HuH-7.5 (cell line): ENCODE results near the gene AQP3.
"Not testable (repeated sequence)": the region's sequence is repeated elsewhere in the genome, so short reads cannot be mapped to it uniquely, and the experiment has no call there.

Source experiments
- DNase-seq: peaks from one replicate; pipeline ENCODE4 v3.0.0; 2011; ENCODE audit warnings: low spot score

The AQP3 gene

DNA sequence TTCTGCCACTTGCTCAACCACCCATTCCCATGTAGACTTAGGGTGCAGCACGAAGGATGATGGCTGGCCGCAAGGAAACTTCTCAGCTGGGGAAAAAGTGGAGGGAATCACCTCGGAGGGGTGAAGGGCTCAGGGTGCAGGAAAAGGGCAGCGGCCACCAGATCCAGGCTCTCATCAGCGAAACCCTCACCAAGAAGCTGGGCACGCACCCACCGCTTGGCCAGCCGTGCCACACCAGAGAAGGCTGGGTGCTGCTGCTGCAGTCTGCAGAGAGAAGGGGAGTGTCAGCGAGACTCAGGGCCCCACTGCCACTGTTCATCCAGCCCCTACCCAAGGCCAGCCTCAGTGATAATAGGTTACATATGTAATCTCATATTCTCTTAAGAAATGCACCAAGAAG, 17.7 kb upstream of the AQP3 start:
- DNase-seq = no peak

DNA sequence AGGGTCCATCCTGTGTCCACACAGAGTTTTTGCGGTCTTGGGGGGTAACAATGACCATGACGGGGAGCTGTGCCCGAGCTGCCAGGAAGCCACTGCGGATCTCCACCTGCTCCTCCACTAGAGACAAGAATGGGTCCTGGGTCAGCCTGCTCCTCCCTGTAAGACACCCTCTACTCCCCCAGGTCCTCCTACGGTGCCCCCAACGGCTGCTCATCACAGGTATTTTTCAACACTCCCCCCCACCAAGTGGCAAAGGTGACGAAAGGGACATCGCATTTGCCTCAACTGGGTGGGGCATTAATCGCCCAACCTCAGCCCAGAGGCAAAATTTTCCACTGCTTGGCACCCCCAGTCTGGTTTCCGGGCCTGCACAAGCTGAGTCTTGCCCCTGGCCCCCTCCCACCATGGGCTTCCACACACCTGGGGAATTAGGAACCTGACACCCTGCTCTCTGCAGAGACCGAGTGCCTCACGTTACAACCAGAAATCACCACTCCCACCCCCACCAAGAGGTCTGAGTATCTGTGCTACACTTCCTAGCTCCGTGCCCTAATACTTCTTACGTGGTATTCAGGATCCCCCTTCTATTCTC, 16.7 kb upstream of the AQP3 start:
- DNase-seq = no peak

DNA sequence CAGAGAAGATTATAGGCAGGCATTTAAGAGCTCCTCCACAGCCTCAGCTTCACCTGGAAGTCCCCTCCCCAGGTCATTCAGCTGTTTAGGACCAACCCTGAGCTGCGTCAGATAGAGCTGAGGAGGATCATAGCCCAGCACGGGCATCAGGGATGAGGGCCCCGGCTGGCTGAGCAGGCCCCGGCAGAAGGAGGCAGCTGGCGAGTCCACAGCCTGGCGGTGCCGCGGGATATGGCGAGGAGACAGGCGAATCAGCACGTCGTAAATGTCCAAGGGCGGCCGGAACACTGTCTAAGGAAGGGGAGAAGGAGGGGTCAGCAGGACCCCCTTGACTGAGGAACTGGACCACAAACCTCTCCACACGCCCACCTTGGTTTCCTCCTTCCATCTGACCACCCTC, 15.8 kb upstream of the AQP3 start:
- DNase-seq = no peak

DNA sequence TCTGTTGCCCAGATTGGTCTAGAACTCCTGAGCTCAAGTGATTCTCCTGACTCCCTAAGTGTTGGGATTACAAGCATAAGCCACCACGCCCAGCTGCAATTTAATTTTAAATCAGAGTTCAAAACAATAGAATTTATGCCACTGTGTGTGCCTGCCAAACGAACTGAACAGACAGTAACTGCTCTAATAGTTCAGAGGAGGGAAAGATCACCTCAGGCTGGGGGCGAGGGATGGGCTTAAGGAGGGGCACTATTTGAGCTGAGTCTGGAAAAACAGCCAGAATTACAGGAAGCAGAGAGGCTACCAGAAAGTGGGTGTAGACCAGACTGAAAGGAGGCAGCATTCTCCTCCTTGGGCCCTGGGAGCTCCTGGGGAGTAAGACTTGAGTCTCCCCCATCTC, 14.1 kb upstream of the AQP3 start:
- no peak for DNase-seq

DNA sequence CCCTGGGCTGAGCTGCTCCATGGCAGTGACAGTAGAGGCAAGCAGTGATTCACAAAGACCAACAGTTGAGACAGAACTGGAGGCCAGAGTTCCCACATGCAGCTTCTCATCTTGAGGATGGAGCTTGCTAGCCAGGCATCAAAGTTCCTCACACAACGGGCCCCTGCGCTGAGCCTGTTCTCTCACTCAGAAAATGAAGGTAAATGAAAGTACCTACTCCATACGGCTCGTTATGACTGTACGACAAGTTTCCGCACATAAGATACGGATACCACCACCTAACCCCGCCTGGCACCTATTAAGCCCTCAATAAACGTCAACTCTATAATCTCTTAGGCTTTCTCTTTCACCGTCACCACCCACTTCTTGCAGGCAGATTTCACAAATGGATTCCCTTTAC, 13.5 kb upstream of the AQP3 start:
- DNase-seq = no peak

DNA sequence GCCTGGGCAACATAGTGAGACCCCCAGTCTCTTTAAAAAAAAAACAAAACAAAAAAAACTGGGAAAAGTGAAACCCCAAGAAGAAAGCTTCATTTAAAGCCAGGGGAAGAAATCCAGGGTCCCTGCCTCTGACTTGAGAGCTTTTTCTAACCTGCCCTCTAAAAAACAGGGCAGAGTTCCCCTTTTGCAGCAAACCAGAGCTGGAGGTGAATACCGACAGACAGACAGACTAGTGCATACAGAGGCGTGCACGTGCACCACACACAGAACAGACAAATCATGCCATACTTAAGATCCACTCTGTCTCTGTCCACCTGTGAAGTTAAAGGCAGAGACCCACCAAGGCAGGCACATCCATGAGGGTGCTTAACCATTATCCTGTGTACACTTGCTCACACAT, 11.7 kb upstream of the AQP3 start:
- DNase-seq = no peak

DNA sequence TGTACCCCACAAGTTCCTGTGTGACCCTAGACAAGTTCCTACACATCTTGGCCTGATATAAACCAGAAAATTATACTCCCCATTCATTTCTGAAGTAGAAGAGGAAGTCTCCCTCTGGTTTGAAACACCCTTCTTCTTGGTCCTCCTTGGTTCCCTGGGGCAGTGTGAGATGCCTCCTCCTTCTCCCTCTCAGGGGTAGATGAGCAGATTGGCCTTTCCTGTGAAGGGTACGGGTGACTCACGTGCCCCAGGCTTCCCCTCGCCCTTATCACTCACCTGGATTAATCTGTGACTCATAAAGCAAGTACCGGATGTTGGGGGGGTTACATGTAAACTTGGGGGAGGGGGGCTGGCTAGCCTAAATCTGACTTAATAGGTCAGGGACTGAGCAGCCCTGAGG, 11.1 kb upstream of the AQP3 start:
- no peak for DNase-seq

DNA sequence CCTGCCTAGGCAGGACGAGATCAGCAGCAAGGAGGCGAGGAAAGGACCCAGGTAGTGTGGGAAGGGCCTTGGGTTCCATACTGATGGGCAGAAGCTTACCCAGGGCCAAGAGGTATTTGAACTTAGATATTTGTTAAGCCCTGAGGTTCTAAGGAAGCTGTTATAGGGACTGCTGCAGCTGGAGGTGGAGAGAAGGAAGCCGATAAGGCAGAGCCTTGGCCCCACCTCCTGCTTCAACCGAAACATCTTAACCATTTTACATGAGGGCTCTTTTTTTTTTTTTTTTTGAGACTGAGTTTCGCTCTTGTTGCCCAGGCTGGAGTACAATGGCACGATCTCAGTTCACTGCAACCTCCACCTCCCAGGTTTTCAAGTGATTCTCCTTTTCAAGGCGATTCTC, 8.6 kb upstream of the AQP3 start:
- DNase-seq = no peak

DNA sequence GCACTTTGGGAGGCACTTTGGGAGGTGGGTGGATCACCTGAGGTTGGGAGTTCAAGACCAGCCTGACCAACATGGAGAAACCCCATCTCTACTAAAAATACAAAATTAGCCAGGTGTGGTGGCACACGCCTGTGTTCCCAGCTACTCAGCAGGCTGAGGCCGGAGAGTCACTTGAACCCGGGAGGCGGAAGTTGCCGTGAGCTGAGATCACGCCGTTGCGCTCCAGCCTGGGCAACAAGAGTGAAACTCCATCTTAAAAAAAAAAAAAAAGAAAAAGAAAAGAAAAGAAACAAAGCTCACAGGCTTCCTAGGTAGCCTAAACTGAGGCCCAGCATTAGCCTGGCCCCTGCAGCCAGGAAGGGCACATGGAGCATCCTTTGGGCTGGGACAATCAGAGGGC, 8.1 kb upstream of the AQP3 start:
- DNase-seq = not testable (repeated sequence)

DNA sequence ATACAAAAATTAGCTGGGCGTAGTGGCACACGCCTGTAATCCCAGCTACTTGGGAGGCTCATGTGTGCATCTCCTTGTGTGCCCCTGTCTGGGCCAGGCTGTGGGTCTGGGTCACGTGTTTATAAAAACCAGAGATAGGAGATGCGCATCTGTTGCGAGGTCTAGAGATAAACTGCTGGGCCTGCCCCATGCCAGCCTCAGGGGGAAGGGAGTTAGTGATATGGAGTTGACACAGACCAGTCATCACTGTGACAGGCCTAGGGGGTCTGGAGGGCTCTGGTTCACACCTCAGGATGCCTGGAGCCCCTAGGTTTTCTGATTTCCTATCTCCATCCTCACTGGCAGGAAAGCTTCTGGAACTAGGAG, 7.3 kb upstream of the AQP3 start:
- DNase-seq = not testable (repeated sequence)

DNA sequence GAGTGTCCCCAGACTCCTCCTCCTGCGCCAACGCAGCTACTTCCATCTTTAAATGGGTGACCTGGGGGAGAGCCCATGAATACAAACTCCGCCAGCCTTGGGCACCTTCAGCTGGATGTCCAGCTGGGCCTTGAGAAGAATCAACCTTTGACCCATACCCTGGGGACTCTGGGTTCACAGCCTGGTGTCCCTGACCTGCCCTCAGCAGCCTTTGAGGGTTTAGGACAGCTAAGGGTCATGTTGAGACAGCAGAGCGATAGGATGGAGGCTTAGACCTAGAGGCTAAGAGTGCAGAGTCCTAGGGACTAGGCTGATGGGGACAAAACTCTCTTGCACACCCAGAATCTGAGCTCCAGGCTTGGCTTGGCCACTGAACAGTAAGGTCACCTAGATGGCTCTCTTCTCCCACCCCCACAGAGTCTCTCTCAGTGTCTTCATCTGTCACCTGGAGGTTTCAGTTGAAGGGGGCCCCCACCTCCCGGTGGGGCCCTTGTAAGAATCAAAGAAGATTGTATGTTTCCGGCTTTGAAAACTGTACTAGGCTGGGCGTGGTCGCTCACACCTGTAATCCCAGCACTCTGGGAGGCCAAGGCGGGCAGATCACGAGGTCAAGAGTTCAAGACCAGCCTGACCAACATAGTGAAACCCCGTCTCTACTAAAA, 6.7 kb upstream of the AQP3 start:
- DNase-seq = no peak

DNA sequence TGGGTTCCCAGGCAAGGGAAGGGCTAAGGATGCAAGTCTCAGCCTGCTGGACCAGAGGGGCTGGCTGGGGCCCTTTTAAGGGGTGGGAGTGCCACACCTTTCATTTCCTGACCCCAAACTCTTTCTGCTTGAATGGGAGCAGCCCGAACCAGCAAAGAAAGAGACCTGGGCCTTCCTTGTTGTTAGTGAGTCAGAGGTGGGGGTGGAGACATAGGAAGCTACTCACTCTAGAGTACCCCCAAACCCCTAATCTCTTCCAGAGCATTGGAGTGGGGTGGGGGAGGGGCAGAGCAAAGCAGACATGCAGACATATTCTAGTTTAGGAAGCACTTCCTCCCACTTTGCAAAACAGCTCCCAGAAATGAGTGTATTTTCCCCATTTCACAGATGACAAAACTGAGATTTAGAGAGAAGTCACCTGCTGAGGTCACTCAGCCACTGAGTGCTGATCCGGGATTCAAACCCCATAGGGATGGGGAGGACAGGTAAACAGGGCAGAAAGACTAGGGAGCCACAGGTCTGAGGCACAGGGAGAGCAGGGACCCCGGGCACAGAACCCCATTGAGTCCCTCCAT, 6.0 kb upstream of the AQP3 start:
- no peak for DNase-seq

DNA sequence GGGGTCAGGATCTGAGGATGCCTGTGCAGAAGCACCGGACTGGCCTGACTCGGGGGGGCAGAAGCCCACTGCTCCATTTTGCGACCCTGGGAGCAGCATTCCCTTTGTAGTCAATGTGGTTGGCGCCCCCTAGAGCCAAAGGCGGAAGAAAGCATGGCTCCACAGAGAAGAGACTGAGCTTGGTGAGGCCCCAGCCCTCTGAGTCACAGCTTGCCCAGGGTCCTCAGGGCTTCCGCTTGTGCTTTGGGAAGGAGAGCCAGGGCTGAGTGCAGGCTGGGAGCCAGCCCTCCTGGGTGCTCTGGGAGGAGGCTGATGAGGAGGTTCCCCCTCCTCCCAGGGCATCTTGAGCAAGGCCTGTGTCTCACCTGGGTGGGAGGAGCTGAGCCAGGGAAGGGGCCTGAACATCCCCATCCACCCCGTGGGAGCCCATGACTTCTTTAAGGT, 5.5 kb upstream of the AQP3 start:
- DNase-seq = peak; percentile 73

DNA sequence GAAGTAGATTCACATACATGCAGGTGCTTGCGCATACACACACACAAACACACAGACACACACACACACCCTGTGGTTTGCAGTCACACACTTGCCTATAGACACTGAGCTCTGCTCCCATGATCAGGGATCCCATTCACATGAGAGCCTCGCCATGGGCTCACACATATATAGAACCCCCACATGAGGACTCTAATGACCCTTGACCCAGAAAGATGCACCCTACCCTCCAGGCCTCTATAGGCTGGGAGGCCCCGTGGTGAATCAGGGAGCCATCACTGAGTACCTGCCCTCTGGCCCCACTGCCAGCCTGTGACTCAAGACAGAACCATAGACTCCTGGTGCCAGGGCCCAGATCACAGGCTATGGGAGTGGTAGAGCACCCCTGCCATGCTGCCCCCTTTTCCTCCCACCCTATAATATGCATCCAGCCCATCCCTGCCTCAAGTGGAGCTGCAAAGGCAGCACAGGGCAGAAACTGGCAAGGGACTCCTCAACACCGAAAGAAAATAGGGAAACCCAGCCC, 3.3 kb upstream of the AQP3 start:
- no peak for DNase-seq

DNA sequence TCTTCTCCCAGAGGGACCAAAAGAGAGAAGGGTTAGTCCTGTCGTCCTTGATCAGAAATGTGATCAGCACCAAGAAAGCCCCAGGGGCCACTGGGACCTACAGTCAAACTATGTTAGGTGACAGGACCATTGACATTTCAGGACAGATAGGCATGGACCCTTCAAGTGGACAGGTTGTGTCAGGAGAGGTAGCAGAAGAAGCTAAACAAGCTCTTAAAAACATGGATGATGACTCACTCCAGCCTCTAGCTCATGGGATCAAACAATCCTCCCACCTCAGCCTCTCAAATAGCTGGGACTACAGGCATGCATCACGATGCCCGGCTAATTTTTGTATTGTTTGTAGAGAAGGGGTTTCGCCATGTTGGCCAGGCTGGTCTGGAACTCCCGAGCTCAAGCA, 2.3 kb upstream of the AQP3 start:
- DNase-seq = no peak

DNA sequence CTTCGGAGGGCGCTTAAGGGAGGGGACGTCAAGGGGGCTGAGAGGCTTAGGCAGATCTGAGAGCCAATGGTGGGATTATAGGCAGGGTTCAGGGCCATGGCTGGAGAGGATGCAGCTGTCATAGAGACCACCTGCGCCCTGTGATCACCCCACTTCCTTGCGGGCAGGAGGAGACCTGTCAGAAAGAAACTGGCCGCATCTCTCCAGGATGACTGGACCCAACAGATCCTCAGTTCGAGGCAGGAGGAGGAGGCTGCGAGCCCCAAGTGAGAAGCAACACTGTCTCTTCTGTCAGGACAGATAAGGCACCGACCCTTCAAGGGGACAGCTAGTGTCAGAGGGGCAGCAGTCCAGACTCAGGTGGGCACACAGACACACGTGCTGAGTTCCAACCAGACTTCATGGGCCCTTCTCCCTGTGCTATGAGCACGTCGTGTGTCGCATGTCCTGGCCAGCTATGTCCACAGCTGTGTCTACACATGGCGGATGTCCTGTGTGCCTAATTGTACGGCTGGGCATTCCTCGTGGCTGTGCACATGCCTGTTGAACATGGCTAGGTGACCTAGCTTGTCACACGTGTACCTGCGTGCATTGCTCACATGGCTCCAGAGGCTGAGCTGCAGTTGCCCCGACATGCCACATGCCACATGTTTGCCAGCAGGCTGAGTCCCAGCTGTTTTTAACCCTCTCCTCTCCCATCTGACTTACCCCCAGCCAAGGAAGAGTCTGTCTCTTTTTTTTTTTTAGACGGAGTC, 583 bp upstream of the AQP3 start:
- DNase-seq = no peak

DNA sequence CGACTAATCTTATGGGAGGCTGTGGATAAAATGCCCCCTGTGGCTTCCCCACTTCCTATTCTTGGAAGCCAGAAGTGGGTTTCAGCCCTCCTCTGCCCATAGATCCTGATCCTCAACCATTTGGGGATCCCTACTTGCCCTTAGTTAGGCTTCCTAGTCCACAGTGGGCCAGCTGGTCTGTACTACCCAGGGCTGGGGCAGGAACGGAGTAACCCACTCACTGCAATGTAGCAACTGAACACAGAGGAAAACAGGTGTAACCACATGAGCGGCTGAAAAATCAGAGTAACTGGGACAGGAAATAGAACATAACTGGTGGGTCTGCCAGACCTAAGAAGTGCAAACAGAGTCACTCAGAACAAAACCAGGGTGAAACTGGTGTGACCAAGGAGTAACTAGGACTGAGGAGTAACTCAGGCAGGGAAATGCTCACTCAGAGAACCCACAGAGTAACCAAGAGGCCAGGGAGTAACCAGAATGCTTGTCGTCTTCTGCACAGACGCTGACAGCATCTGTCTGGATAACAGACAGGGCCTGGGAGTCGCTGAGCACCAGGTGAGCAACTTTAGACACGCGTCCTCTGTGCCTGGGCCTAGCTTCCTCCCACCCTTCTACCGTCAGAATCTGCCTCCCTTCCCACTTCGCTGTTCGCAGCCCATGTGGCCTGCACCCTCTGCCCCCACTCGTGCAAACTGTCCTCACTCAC, 1.0 kb downstream of the AQP3 start:
- peak; percentile 56 for DNase-seq

DNA sequence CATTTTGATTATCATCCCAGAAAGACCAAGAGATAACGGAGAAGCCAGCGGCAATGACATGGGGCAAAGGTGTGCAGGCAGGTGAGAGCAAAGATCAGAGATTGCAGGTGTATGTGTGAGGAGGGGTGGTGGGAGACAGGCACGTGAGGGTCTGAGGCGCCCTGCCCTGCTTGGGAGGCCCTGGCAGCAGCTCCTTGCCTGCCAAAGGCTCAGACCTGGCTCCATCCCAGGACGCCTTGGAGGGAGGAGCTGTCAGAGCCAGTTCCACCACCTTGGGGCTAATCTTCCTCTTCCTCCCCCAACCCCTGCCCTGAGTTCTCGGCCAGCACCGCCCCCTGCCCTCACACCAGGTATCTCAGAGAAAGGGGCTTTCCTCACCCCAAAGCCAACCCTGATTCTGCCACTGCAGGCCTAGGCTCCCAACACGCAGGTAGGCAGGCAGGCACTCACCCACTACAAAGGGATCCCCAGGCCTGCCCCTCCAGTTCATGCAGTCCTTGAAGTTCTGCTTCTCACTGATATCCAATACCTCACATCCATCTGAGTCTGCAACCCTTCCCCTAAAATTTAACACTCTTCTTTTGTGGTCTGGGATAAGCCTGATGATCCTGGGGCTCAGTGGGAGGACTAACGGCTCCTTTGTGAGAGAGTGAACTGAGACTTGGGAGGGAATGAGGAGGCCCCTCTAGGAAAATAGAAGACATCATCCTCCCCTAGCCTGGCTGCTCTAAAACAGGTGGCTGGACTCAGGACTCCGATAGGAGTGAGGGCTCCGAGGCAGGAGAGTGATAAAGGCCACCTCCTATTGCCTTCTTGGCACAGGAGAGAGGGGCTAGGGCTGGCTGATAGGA, 1.8 kb downstream of the AQP3 start:
- DNase-seq = no peak

DNA sequence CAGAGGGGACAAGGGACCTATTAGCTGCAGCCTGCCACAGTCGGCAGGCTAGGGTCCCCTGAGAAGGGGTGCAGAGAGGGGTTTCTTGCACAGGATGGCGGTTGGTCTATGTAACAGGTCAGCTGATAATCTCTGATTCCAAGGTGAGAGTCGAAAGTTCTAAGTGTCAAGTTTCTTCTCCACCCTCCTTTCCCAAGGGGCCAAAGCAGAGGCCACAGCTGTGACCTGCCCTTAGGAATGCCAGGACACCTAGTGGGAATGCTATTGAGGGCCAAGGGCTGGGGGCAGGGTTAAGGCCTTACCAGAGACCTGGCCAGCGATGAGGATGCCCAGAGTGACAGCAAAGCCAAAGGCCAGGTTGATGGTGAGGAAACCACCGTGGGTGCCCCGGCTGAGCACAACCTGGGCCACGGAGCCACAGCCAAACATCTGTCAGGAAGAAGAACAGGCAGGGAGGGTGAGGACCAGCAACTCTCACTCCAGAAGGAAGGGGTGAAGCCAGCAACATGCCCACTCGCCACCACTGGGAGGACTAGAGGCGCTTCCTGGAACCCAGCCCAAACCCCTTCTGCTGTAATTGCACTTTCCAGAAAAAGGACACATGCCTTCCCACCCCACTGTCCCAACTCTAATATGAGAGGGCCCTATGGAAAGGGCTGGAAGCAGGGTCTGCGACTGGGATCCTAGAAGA, 3.8 kb downstream of the AQP3 start:
- DNase-seq = no peak

DNA sequence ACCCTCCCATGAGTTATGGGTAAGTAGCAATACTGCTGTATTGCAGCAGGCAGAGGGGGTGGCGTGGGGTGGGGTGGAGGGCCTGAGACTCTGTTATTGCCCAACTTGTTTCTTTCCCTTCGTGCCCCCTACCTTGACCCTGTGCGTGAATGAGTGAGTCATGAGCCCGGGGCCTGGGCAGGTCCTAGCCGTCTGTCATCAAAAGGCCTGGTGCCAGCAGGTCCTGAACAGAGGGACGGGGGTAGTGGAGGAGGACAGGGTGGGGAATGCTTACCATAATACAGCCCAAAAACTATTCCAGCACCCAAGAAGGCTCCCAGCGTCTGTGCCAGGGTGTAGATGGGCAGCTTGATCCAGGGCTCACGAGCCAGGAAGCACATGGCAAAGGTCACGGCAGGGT, 4.3 kb downstream of the AQP3 start:
- DNase-seq = no peak

DNA sequence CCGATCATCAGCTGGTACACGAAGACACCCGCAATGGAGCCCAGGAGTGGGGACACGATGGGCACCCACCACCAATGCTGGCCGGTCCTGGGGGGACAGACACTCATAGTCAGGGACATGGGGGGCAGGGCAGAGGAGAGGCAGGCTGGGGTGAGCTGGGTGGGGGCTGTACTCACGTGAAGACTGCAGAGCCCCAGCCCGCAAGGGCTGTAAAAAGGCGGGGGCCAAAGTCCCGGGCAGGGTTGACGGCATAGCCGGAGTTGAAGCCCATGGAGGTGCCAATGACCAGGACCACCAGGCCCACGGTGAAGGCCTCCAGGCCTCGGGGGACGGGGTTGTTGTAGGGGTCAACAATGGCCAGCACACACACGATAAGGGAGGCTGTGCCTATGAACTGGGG, 5.3 kb downstream of the AQP3 start:
- no peak for DNase-seq
